ENCODE measurements around the gene OR4F6.

The OR4F6 gene

DNA sequence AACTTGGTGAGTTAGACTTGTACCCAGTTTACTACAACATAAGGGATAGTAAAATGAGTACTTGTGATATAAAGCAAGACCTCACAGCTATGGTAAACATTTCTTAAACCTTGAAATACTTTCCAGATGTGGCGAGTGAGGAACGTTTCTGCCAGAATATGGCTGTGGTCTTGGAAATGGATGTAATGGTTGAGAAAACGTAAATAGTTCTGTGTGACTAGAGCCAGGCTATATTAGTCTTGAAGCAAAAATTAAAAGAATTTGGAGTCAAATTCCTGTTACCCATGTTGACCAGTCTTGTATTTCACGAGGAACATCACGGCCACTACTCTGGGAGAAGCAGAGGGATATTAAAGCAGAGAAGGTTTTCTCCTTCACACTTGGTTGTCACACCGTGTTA, 23.9 kb downstream of the OR4F6 start:
- TF ChIP-seq POLR2A (IDR thresholded peaks at IDR 0.05; ENCODE audit: low read length) (no peak), GATA1 (IDR thresholded peaks at IDR 0.05; ENCODE audit: low read depth, low read length) (no peak)
- no peak for DNase-seq

GRCh38 chr15:101828774-101829173, 25.5 kb downstream of the OR4F6 start:
- no peak for DNase-seq
- no peak for TF ChIP-seq POLR2A (IDR thresholded peaks at IDR 0.05; ENCODE audit: low read length)
- no peak for TF ChIP-seq GATA1 (IDR thresholded peaks at IDR 0.05; ENCODE audit: low read depth, low read length)

DNA sequence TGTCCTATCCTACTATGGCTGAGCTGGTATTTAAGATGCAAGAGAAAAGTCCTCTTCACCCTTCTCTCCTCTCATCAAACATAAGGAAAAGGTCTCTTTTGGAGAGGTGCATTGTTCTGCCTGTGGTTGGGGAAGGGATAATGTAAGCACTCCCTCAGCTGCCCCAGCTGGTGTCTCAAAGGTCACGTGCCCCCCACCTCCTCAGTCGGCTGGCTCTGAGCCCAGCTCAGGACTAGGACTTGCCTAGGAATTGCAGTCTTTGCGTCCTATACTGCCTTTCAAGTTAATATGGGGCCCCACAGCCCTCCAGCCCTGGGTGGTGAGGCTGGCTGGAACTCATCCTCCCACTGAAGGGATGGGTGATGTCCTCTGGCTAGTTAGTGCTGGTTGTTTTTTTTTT, 38.3 kb downstream of the OR4F6 start:
- no peak for DNase-seq
- no peak for TF ChIP-seq POLR2A (IDR thresholded peaks at IDR 0.05; ENCODE audit: low read length)
- no peak for TF ChIP-seq GATA1 (IDR thresholded peaks at IDR 0.05; ENCODE audit: low read depth, low read length)

GRCh38 chr15:101844916-101845315, 41.6 kb downstream of the OR4F6 start:
- no peak for DNase-seq
- no peak for TF ChIP-seq POLR2A (IDR thresholded peaks at IDR 0.05; ENCODE audit: low read length)
- no peak for TF ChIP-seq GATA1 (IDR thresholded peaks at IDR 0.05; ENCODE audit: low read depth, low read length)

GRCh38 chr15:101852356-101852755, 49.0 kb downstream of the OR4F6 start:
- no peak for TF ChIP-seq GATA1 (IDR thresholded peaks at IDR 0.05; ENCODE audit: low read depth, low read length)
- TF ChIP-seq POLR2A (IDR thresholded peaks at IDR 0.05; ENCODE audit: low read length) = no peak
- no peak for DNase-seq
